HCT116 (cell line): Measurements from ENCODE around the gene AGRP. TPM values are rescaled to one million over a fixed set of nuclear protein-coding genes. Genes with fewer than 3 reads are reported as not detected.

Experiments
- ATAC-seq: fragments of 200-7000 bp; cut with Tn5 transposase; 2 replicates; pipeline ENCODE4 v1.9.1; 2020; ENCODE audit warnings: mild to moderate bottlenecking, moderate library complexity
- BruUV-seq: library from RNA; stranded (reverse); fragments of 400-500 nt; replicated peaks from 2 replicates; lab custom pipeline; 2021; lab: Mats Ljungman, UMichigan
- CTCF ChIA-PET: fragments of 300-600 bp; sonication (Branson Sonifier 250); formaldehyde crosslinking; loops from one replicate; lab custom pipeline; 2021; ENCODE audit warnings: antibody characterized with exemption; lab: Charles Lee
- POLR2A ChIA-PET: fragments of 300-600, 350-600 bp; sonication (Branson Sonifier 250); formaldehyde crosslinking; loops from one replicate; lab custom pipeline; 2021; ENCODE audit warnings: antibody characterized with exemption; lab: Charles Lee
- RAD21 ChIA-PET, 2 experiments: fragments of 300-600 bp; sonication (Branson Sonifier 250); formaldehyde crosslinking; loops; one replicate each; lab custom pipeline; 2023; ENCODE audit warnings: low total read pairs in 2 of 2; ENCODE audit not compliant: uncharacterized antibody in 2 of 2, unreplicated experiment in 2 of 2, low non-redundant PET in 1 of 2; lab: Charles Lee
- DNase-seq: peaks from one replicate; pipeline ENCODE4 v3.0.0-alpha.2; 2010; ENCODE audit warnings: low read depth, low spot score
- H2AFZ ChIP-seq: fragments of 200-600 bp; shearing (Covaris generic), sonication (generic); 2 replicates; pipeline ENCODE4 v1.6.1; 2017; ENCODE audit warnings: low read depth, mixed run types, mixed read lengths, antibody characterized with exemption, low read length; ENCODE audit not compliant: poor library complexity, severe bottlenecking
- H3K27ac ChIP-seq: 2 replicates; pipeline ENCODE4 v1.5.1; 2012; ENCODE audit warnings: low read depth, low read length
- H3K27me3 ChIP-seq: fragments of 200-600 bp; sonication (generic); 2 replicates; pipeline ENCODE4 v1.6.1; 2016; ENCODE audit warnings: mixed run types, low read length, mixed read lengths; ENCODE audit not compliant: insufficient read depth
- H3K36me3 ChIP-seq, 2 experiments: fragments of 200-500 bp in 1 of 2; fragments of 200-600 bp in 1 of 2; sonication (Bioruptor generic) in 1 of 2; sonication (generic) in 1 of 2; 2 replicates each; pipeline versions ENCODE4 v1.5.1 to v1.6.1; 2014 to 2016; ENCODE audit warnings: low read length in 2 of 2, inconsistent platforms in 1 of 2, mixed read lengths in 1 of 2, mixed run types in 1 of 2; ENCODE audit not compliant: insufficient read depth in 2 of 2, control insufficient read depth in 1 of 2
- H3K4me1 ChIP-seq, 2 experiments: fragments of 200-600 bp in 1 of 2; sonication (generic) in 1 of 2; 2 replicates each; pipeline versions ENCODE4 v1.5.1 to v1.6.1; 2012 to 2017; ENCODE audit warnings: low read length in 2 of 2, inconsistent platforms in 1 of 2, mild to moderate bottlenecking in 1 of 2, mixed read lengths in 1 of 2, mixed run types in 1 of 2, moderate library complexity in 1 of 2; ENCODE audit not compliant: insufficient read depth in 2 of 2, control insufficient read depth in 1 of 2
- H3K4me2 ChIP-seq: fragments of 200-600 bp; sonication (generic); 2 replicates; pipeline ENCODE4 v1.6.1; 2017; ENCODE audit warnings: mixed run types, low read length, mixed read lengths
- H3K4me3 ChIP-seq, 2 experiments: fragments of 200-600 bp in 1 of 2; sonication (generic) in 1 of 2; replicated peaks in 1 of 2; 2 replicates each; pipeline ENCODE4 v1.5.1; 2011 to 2016; ENCODE audit warnings: low read length in 2 of 2, control low read depth in 1 of 2, low read depth in 1 of 2, mild to moderate bottlenecking in 1 of 2, mixed read lengths in 1 of 2, mixed run types in 1 of 2
- H3K79me2 ChIP-seq: fragments of 200-600 bp; sonication (generic); 2 replicates; pipeline ENCODE4 v1.6.1; 2017; ENCODE audit warnings: mild to moderate bottlenecking, mixed run types, low read length, moderate library complexity, mixed read lengths; ENCODE audit not compliant: insufficient read depth
- H3K9ac ChIP-seq: fragments of 200-600 bp; sonication (generic); 2 replicates; pipeline ENCODE4 v1.6.1; 2016; ENCODE audit warnings: low read length, mixed read lengths
- H3K9me2 ChIP-seq: fragments of 200-600 bp; sonication (generic), shearing (Covaris generic); 2 replicates; pipeline ENCODE4 v1.6.1; 2017; ENCODE audit warnings: mixed run types, mild to moderate bottlenecking, moderate library complexity; ENCODE audit not compliant: insufficient read depth
- H3K9me3 ChIP-seq, 2 experiments: fragments of 200-500 bp in 1 of 2; fragments of 200-600 bp in 1 of 2; sonication (Bioruptor generic) in 1 of 2; sonication (generic) in 1 of 2; 2 replicates each; pipeline ENCODE4 v1.6.1; 2014 to 2017; ENCODE audit warnings: low read length in 2 of 2, mixed read lengths in 2 of 2, inconsistent platforms in 1 of 2, low read depth in 1 of 2, mild to moderate bottlenecking in 1 of 2, mixed run types in 1 of 2, moderate library complexity in 1 of 2; ENCODE audit not compliant: control insufficient read depth in 1 of 2, insufficient read depth in 1 of 2
- H4K20me1 ChIP-seq: fragments of 200-600 bp; sonication (generic), shearing (Covaris generic); 2 replicates; pipeline ENCODE4 v1.6.1; 2017; ENCODE audit warnings: mixed run types, mild to moderate bottlenecking, moderate library complexity; ENCODE audit not compliant: insufficient read depth
- ELF1 ChIP-seq: IDR thresholded peaks from 2 replicates; pipeline ENCODE4 v1.6.1; 2012; ENCODE audit warnings: low read depth, borderline replicate concordance
- EZH2phosphoT487 ChIP-seq: fragments of 200-600 bp; IDR thresholded peaks from 2 replicates; pipeline ENCODE4 v1.6.1; 2018; ENCODE audit warnings: antibody characterized with exemption, borderline replicate concordance
- SIN3A ChIP-seq: IDR thresholded peaks from 2 replicates; pipeline ENCODE4 v1.6.1; 2012; ENCODE audit warnings: low read depth
- intact Hi-C: fragments of 100-400 bp; cut with micrococcal nuclease; formaldehyde crosslinking; loops from 2 replicates; pipeline ENCODE4 v1.10.0; 2022
- total RNA-seq: library from RNA; stranded (reverse); gene quantifications from one replicate; pipeline ENCODE4 v1.2.1, GENCODE V29; 2021; ENCODE audit not compliant: unreplicated experiment

Gene AGRP
- total RNA-seq, 1 experiment from 2014 or later = not detected

DNA sequence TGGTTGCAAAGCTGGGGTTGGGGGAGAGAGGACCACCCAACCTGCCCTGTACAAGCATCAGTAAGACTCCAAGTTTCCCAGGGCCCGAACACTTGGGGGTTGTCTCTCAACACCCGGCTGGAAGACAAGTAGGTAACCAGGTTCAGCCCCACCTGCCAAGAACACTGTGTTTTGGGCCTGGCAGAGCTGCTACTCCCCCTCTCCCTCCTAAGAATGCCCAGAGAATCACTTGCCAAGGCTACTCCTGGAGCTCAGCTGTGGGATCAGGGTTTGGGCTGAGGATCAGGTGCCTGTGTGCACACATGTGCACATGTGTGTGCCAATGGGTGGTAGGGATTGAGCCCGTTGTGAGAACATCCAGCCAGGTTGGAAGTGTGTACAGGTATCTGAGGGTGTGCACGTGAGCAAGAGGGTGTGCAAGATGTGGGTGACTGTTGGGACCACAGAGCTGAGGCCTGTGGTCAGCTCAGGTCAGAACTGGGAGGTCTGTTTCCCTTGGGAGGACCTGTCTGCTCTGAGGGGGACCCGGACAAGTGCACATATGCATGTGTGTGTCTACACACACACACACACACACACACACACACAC, 50.1 kb downstream of the AGRP start:
- peaks cover 0 to 4% of the 10 kb centered on the region in 2 experiments; a peak in 1 of 4 replicates for H3K36me3 ChIP-seq
- ChIA-PET CTCF (interaction anchor here (0.9 kb wide), 1 partner anchor 14 kb away, joined by 4 read pairs; no protein-coding TSS in a partner anchor), POLR2A (no interaction called here), RAD21 (no interaction called here)
- ATAC-seq (no peak), DNase-seq (no peak)
- H3K4me2 ChIP-seq = no peak overlapping the region
- intact Hi-C loops = no loop called here
- BruUV-seq = no TSS peak
- no peaks in the 10 kb centered on the region for H3K79me2 ChIP-seq
- H3K27ac ChIP-seq = no peak overlapping the region
- H4K20me1 ChIP-seq = no peaks in the 10 kb centered on the region
- H2AFZ ChIP-seq = no peak overlapping the region
- no peak overlapping the region for H3K4me3 ChIP-seq
- no peaks in the 10 kb centered on the region for H3K27me3 ChIP-seq
- H3K9ac ChIP-seq = no peak overlapping the region
- TF ChIP-seq SIN3A = no peak
- TF ChIP-seq EZH2phosphoT487 = no peak
- no peak for TF ChIP-seq ELF1
- H3K9me2 ChIP-seq = no peaks in the 10 kb centered on the region
- no peaks in the 10 kb centered on the region for H3K9me3 ChIP-seq
- peaks cover 6 to 40% of the 10 kb centered on the region in 2 experiments; a peak in 3 of 4 replicates for H3K4me1 ChIP-seq

Other genes with a start within 250 kb of the AGRP start
- 69.2 TPM for gene FHOD1, start 236.1 kb downstream of the AGRP start, total RNA-seq
- gene SLC9A5, start 234.6 kb downstream of the AGRP start, total RNA-seq = 5.6 TPM
- gene PLEKHG4, start 204.0 kb downstream of the AGRP start, total RNA-seq = 38.5 TPM
- gene KCTD19, start 156.8 kb downstream of the AGRP start, total RNA-seq = not detected
- gene LRRC36, start 156.7 kb downstream of the AGRP start, total RNA-seq = not detected
- gene TPPP3, start 90.0 kb downstream of the AGRP start, total RNA-seq = 1.2 TPM
- gene ZDHHC1, start 67.1 kb downstream of the AGRP start, total RNA-seq = 9.1 TPM
- gene HSD11B2, start 52.4 kb downstream of the AGRP start, total RNA-seq = 9.7 TPM
- gene ATP6V0D1, start 2.4 kb downstream of the AGRP start, total RNA-seq = 36.6 TPM
- 60.0 TPM for gene RIPOR1, start 45.3 kb upstream of the AGRP start, total RNA-seq
- 48.3 TPM for gene CTCF, start 79.0 kb upstream of the AGRP start, total RNA-seq
- gene CARMIL2, start 161.6 kb upstream of the AGRP start, total RNA-seq = 33.9 TPM
- 53.8 TPM for gene ACD, start 176.7 kb upstream of the AGRP start, total RNA-seq
- gene PARD6A, start 177.4 kb upstream of the AGRP start, total RNA-seq = 5.6 TPM
- gene ENKD1, start 183.2 kb upstream of the AGRP start, total RNA-seq = 16.8 TPM
- gene C16orf86, start 183.3 kb upstream of the AGRP start, total RNA-seq = 0.79 TPM
- 17.4 TPM for gene GFOD2, start 235.8 kb upstream of the AGRP start, total RNA-seq